ENCODE results near the gene HERC2.

GRCh38 chr15:28182731-28183130, 139.2 kb downstream of the HERC2 start:
- TF ChIP-seq CTCF (IDR thresholded peaks at IDR 0.05) (no peak), POLR2A (IDR thresholded peaks at IDR 0.05) (no peak)
